OCI-LY1 (cell line): ENCODE measurements around the gene SLC25A21.
"Not testable (repeated sequence)": the region's sequence is repeated elsewhere in the genome, so short reads cannot be mapped to it uniquely, and the experiment has no call there.

Experiments
- H2AFZ ChIP-seq: fragments of 200-600 bp; sonication (generic), shearing (Covaris generic); 2 replicates; pipeline ENCODE4 v1.6.0; 2014; ENCODE audit warnings: antibody characterized with exemption, mild to moderate bottlenecking, low read length
- H3F3A ChIP-seq: fragments of 200-600 bp; sonication (generic), shearing (Covaris generic); 2 replicates; pipeline ENCODE4 v1.6.0; 2014; ENCODE audit warnings: mild to moderate bottlenecking, antibody characterized with exemption, low read length, moderate library complexity; ENCODE audit not compliant: insufficient read depth
- H3K27ac ChIP-seq: fragments of 200-600 bp; sonication (generic); 2 replicates; pipeline ENCODE4 v1.5.1; 2014; ENCODE audit warnings: low read length, mixed run types, mild to moderate bottlenecking, low read depth; ENCODE audit not compliant: poor library complexity, severe bottlenecking
- H3K27me3 ChIP-seq: fragments of 200-600 bp; sonication (generic); 2 replicates; pipeline ENCODE4 v1.6.0; 2014; ENCODE audit warnings: antibody characterized with exemption, mild to moderate bottlenecking, low read length, moderate library complexity; ENCODE audit not compliant: insufficient read depth
- H3K36me3 ChIP-seq: fragments of 200-600 bp; sonication (generic); 2 replicates; pipeline ENCODE4 v1.6.1; 2014; ENCODE audit warnings: mild to moderate bottlenecking, antibody characterized with exemption, low read length, moderate library complexity, mixed read lengths; ENCODE audit not compliant: insufficient read depth
- H3K4me1 ChIP-seq: fragments of 200-600 bp; sonication (generic); 2 replicates; pipeline ENCODE4 v1.5.1; 2014; ENCODE audit warnings: mild to moderate bottlenecking, low read length, moderate library complexity; ENCODE audit not compliant: insufficient read depth, severe bottlenecking
- H3K4me2 ChIP-seq: fragments of 200-600 bp; sonication (generic), shearing (Covaris generic); 2 replicates; pipeline ENCODE4 v1.6.1; 2014; ENCODE audit warnings: low read length
- H3K4me3 ChIP-seq: fragments of 200-600 bp; sonication (generic); 2 replicates; pipeline ENCODE4 v1.5.1; 2014; ENCODE audit warnings: low read length, low read depth, mild to moderate bottlenecking, mixed read lengths; ENCODE audit not compliant: poor library complexity, severe bottlenecking
- H3K79me2 ChIP-seq: fragments of 200-600 bp; shearing (Covaris generic); 2 replicates; pipeline ENCODE4 v1.6.1; 2016; ENCODE audit warnings: mixed run types, low read length, mixed read lengths; ENCODE audit not compliant: insufficient read depth
- H3K9ac ChIP-seq: fragments of 200-600 bp; sonication (generic), shearing (Covaris generic); 2 replicates; pipeline ENCODE4 v1.6.1; 2014; ENCODE audit warnings: mild to moderate bottlenecking, low read length, mixed read lengths
- H3K9me2 ChIP-seq: fragments of 200-600 bp; sonication (generic), shearing (Covaris generic); 2 replicates; pipeline ENCODE4 v1.6.1; 2014; ENCODE audit warnings: low read depth, mild to moderate bottlenecking, low read length, mixed read lengths
- H3K9me3 ChIP-seq: fragments of 200-600 bp; shearing (Covaris generic); 2 replicates; pipeline ENCODE4 v1.6.1; 2014; ENCODE audit warnings: low read length, mixed read lengths
- H4K20me1 ChIP-seq: fragments of 200-600 bp; sonication (generic), shearing (Covaris generic); 2 replicates; pipeline ENCODE4 v1.6.0; 2016; ENCODE audit warnings: mild to moderate bottlenecking, low read length; ENCODE audit not compliant: insufficient read depth
- EZH2 ChIP-seq: fragments of 200-600 bp; sonication (generic), shearing (Covaris generic); IDR thresholded peaks from 2 replicates; pipeline ENCODE4 v1.8.0; 2017; ENCODE audit warnings: borderline replicate concordance, mixed run types, mild to moderate bottlenecking, antibody characterized with exemption, low read length, moderate library complexity, mixed read lengths
- TF ChIP-seq, protein P1 (sequence below): fragments of 200-600 bp; sonication (generic), shearing (Covaris generic); IDR thresholded peaks from 2 replicates; pipeline ENCODE4 v1.5.1; 2017; ENCODE audit warnings: mild to moderate bottlenecking, antibody characterized with exemption, low read length, moderate library complexity, mixed read lengths

SLC25A21 gene

DNA sequence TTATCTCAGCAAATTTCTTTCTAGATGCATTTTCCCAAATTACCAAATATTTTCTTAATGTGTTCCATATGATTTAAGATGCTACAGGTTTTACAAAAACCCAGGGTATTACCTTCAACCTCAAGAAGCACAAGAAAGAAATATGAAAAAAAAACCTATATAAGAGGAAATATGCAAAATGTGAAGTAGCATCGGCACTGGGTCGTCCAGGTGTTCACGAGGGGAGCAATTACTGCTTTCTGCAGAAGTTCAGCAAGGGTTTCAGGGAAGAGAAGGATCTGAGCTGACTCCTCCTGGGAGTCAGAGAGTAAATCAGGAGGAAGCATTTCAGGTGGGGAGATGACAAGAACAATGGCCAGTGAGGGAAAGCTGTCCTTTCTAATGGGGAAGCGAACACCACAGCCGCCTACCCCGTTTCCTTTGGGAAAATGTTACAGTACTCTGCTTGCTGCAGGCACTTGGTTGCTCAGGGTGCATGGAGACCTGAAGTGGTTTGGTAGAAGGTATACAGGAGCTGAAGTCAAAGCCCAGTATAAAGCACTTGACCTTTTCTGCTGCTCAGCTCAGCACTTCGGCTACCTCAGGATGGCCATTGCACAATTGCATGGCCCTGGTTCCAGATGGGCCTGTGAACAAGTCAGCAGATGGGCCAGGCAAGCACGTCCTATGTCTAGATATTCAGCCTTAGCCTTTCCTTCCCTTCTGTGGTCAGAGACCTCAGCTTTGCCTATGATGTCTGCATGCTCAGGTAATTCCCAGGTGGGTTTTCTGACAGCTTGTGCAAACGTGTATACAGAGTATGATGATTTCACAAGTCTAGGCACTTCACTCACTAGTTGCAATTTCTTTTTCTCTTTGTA is 355.1 kb downstream of the SLC25A21 start:
- no peak overlapping the region for H3K9ac ChIP-seq
- H3K36me3 ChIP-seq, result no peaks in the 10 kb centered on the region
- H3K79me2 ChIP-seq, result no peaks in the 10 kb centered on the region
- no peak overlapping the region for H3K4me3 ChIP-seq
- no peaks in the 10 kb centered on the region for H3K4me1 ChIP-seq
- no peak overlapping the region for H2AFZ ChIP-seq
- H3F3A ChIP-seq, result no peaks in the 10 kb centered on the region
- TF ChIP-seq, protein P1, sequence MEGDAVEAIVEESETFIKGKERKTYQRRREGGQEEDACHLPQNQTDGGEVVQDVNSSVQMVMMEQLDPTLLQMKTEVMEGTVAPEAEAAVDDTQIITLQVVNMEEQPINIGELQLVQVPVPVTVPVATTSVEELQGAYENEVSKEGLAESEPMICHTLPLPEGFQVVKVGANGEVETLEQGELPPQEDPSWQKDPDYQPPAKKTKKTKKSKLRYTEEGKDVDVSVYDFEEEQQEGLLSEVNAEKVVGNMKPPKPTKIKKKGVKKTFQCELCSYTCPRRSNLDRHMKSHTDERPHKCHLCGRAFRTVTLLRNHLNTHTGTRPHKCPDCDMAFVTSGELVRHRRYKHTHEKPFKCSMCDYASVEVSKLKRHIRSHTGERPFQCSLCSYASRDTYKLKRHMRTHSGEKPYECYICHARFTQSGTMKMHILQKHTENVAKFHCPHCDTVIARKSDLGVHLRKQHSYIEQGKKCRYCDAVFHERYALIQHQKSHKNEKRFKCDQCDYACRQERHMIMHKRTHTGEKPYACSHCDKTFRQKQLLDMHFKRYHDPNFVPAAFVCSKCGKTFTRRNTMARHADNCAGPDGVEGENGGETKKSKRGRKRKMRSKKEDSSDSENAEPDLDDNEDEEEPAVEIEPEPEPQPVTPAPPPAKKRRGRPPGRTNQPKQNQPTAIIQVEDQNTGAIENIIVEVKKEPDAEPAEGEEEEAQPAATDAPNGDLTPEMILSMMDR, result no peak
- no peak for TF ChIP-seq EZH2
- no peaks in the 10 kb centered on the region for H3K9me3 ChIP-seq
- H3K27me3 ChIP-seq, result no peaks in the 10 kb centered on the region
- no peak overlapping the region for H3K4me2 ChIP-seq
- H3K27ac ChIP-seq, result no peak overlapping the region
- no peaks in the 10 kb centered on the region for H3K9me2 ChIP-seq
- H4K20me1 ChIP-seq, result no peaks in the 10 kb centered on the region

- Histone ChIP-seq H3K27ac (no peak overlapping the region), H3K36me3 (no peaks in the 10 kb centered on the region), H3F3A (no peaks in the 10 kb centered on the region), H3K79me2 (no peaks in the 10 kb centered on the region), H3K4me3 (no peak overlapping the region), H4K20me1 (no peaks in the 10 kb centered on the region), H3K9me2 (no peaks in the 10 kb centered on the region), H3K9ac (no peak overlapping the region), H3K4me1 (no peaks in the 10 kb centered on the region), H3K4me2 (no peak overlapping the region), H2AFZ (no peak overlapping the region), H3K9me3 (no peaks in the 10 kb centered on the region), H3K27me3 (no peaks in the 10 kb centered on the region)
- no peak for TF ChIP-seq EZH2
- TF ChIP-seq, protein P1, result no peak
Observed at GRCh38 chr14:36816481-36816880, 355.9 kb downstream of the SLC25A21 start.

DNA sequence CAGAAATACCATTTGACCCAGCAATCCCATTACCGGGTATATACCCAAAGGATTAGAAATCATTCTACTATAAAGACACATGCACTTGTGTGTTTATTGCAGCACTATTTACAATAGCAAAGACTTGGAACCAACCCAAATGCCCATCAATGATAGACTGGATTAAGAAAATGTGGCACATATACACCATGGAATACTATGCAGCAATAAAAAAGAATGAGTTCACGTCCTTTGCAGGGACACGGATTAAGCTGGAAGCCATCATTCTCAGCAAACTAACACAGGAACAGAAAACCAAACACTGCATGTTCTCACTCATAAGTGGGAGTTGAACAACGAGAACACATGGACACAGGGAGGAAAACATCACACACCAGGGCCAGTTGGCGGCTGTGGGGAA is 357.6 kb downstream of the SLC25A21 start:
- H3K4me1 ChIP-seq, H2AFZ ChIP-seq, H4K20me1 ChIP-seq, H3K9me3 ChIP-seq, H3K9ac ChIP-seq, H3K27me3 ChIP-seq, H3F3A ChIP-seq, H3K4me3 ChIP-seq, H3K36me3 ChIP-seq, H3K79me2 ChIP-seq, H3K4me2 ChIP-seq, H3K27ac ChIP-seq, H3K9me2 ChIP-seq: not testable (repeated sequence)

GRCh38 chr14:36810209-36810608 is 362.2 kb downstream of the SLC25A21 start:
- no peak for TF ChIP-seq EZH2
- TF ChIP-seq, protein P1, result no peak

More at GRCh38 chr14:36810209-36810608, 362.2 kb downstream of the SLC25A21 start:
- Histone ChIP-seq H3K9ac (no peak overlapping the region), H3K27me3 (no peaks in the 10 kb centered on the region), H4K20me1 (no peaks in the 10 kb centered on the region), H3K4me2 (no peak overlapping the region), H3K4me1 (no peaks in the 10 kb centered on the region), H2AFZ (no peak overlapping the region), H3F3A (no peaks in the 10 kb centered on the region), H3K36me3 (no peaks in the 10 kb centered on the region), H3K4me3 (no peak overlapping the region), H3K27ac (no peak overlapping the region), H3K9me2 (no peaks in the 10 kb centered on the region), H3K79me2 (no peaks in the 10 kb centered on the region), H3K9me3 (no peaks in the 10 kb centered on the region)
